DMS53 (cell line): ENCODE data around the gene PSMD11.
"Not testable (repeated sequence)": the region's sequence is repeated elsewhere in the genome, so short reads cannot be mapped to it uniquely, and the experiment has no call there.

Experiments
- DNase-seq: peaks from one replicate; lab custom pipeline; 2025; lab: John Stamatoyannopoulos, UW

Gene PSMD11

GRCh38 chr17:32513579-32513978 is 69.3 kb downstream of the PSMD11 start:
- DNase-seq = no peak

GRCh38 chr17:32514606-32515005 is 70.3 kb downstream of the PSMD11 start:
- no peak for DNase-seq

GRCh38 chr17:32515677-32516383 is 71.5 kb downstream of the PSMD11 start:
- DNase-seq = no peak

GRCh38 chr17:32516450-32516849 is 72.1 kb downstream of the PSMD11 start:
- peak; percentile 9 for DNase-seq

- DNase-seq = no peak
Measured at GRCh38 chr17:32516940-32517701, 72.8 kb downstream of the PSMD11 start.

GRCh38 chr17:32517982-32518381 is 73.7 kb downstream of the PSMD11 start:
- no peak for DNase-seq

GRCh38 chr17:32518646-32519227 is 74.4 kb downstream of the PSMD11 start:
- no peak for DNase-seq

GRCh38 chr17:32519228-32520103 is 75.2 kb downstream of the PSMD11 start:
- peak; percentile 84 for DNase-seq

GRCh38 chr17:32520104-32520701 is 75.9 kb downstream of the PSMD11 start:
- peak; percentile 24 for DNase-seq

GRCh38 chr17:32520737-32521404 is 76.6 kb downstream of the PSMD11 start:
- no peak for DNase-seq

GRCh38 chr17:32523017-32523680 is 78.8 kb downstream of the PSMD11 start:
- DNase-seq = no peak

GRCh38 chr17:32523827-32524552 is 79.7 kb downstream of the PSMD11 start:
- no peak for DNase-seq

- DNase-seq = not testable (repeated sequence)
Measured at GRCh38 chr17:32524553-32524880, 80.2 kb downstream of the PSMD11 start.

GRCh38 chr17:32525122-32525521 is 80.8 kb downstream of the PSMD11 start:
- no peak for DNase-seq

GRCh38 chr17:32527146-32527545 is 82.8 kb downstream of the PSMD11 start:
- DNase-seq = no peak

- no peak for DNase-seq
Measured at GRCh38 chr17:32528825-32529224, 84.5 kb downstream of the PSMD11 start.

GRCh38 chr17:32529604-32530003 is 85.3 kb downstream of the PSMD11 start:
- no peak for DNase-seq
